Non-pigmented ciliary epithelial cell (primary cell): ENCODE measurements around the gene EFS.
A peak's percentile ranks its signal among the peaks of the same experiment; 100 is the strongest.

ENCODE experiments used
- DNase-seq: peaks from one replicate; pipeline ENCODE4 v3.0.0-alpha.2; 2010; ENCODE audit warnings: low read depth

The EFS gene

DNA sequence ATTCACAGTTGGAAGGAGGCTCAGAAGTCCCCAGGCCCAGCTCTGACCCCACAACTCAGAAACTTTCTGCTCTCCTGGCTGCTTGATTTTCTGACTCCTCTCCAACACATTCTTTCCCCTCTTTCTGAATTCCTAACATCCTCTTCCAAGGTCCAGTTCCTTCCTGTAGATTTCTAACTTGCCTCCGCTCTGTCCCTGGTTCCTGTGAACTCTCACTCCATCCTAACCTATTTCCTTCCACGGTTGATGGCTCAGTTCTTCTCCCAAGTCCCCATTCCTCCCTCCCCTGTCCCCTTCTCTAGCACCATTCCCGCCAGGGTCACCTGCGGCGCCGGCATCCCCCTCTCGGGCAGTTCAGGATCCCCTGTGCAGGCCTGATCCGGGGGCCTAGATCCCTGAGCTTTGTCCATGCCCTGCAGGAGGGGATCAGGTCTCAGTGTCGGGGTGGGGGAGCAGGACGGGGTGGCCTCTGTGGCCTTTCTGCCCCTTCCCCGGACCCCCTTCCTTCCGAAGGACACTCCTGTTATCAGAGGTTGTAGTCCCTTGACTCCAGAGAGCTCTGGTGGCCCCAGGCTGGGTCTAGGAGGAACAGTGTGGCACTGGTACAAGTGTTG lies 6.3 kb downstream of the EFS start:
- no peak for DNase-seq

DNA sequence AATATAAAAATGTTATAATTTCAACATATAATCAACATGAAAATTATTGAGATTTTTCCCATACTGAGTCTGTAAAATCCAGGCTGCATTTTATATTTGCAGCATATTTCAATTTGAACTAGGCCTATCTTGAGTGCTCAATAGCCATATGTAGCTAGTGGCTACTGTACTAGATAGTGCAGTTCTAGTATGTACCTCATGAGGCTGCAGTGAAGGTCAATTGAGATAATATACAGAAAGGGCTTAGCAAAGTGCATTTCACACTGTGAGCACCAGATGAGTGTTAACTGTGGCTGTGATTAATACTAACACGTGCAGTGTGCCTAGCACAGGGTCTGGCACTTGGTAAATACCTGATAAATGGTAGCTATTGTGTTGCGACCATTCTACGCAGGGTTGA lies 6.9 kb downstream of the EFS start:
- DNase-seq: no peak

DNA sequence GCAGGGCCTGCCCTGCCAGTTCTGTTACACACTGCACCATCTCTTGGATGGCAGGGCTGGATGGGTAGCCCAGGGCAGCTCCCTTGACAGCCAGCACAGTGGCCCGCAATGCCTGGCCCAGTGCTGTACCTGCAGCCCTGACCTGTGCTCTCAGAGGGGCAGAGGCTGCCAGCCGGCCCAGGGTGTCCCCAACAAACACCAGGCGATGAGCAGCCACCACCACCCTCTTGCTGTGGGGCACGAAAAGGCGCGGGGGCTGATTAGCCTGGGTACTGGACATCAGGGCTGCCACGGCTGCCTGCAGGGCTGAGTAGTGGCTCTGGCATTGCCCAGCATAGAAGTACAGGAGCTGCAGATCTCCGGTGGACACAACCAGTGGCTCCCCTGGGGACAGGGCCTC lies 7.7 kb downstream of the EFS start:
- no peak for DNase-seq

DNA sequence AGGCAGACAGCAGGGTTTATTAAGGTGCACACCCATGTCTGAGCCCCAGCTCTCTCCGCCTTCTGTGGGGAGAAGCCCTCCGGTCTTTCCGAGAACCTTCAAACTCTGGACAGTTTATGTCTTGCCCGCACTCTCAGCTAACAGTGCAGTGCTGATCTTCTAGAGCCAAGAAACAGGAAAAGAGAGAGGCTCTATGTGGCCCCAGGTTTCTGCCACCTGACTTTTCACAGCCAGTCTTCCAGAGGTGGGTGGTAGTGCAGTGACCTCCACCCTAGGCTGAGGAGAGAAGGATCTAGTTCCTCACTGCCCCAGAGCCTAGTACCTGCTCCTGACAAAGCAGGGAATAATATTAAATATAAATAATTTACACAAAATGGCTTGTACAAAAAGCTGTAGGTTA lies 8.3 kb downstream of the EFS start:
- DNase-seq: no peak

DNA sequence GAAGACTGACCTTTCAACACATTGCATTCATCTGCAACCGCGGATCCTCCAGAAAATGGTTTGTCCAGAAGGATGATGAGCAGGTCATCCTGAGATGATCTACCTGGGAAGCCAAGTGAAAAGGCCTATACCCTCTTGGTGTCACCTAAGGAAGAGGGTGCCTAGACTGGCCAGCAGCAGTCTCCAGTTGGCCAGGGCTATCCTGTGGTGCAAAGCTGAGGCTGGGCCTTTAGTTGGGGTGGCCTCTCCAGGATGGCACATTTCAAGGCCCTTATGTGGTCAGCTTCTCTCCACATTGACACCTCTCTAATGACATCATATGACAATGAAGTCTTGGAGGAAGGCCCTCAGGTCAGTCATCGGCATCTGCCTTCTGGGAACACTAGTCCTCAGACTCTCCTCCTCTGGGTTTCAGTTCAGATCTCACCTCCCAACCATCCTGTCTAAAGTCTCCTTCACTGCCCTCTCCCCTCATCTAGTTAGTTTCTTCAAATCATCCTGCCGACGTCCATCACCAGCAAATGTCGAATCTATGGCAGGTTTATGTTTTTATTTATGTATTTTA lies 9.0 kb downstream of the EFS start:
- DNase-seq: no peak

DNA sequence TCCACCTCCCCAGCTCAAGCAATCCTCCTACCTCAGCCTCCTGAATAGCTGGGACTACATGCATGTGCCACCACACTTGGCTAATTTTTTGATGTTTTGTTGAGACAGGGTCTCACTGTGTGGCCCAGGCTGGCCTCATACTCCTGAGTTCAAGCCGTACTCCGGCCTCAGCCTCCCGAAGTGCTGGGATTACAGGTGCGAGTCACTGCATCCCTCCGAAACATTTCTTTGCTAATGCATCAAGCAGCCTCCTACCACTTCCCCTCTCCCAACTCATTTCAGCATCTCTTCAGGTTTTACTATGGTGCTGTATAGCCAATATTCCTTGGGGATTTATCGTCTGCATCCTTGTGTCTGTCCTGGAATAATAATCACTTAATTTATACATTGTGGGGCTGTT lies 10.0 kb downstream of the EFS start:
- no peak for DNase-seq

DNA sequence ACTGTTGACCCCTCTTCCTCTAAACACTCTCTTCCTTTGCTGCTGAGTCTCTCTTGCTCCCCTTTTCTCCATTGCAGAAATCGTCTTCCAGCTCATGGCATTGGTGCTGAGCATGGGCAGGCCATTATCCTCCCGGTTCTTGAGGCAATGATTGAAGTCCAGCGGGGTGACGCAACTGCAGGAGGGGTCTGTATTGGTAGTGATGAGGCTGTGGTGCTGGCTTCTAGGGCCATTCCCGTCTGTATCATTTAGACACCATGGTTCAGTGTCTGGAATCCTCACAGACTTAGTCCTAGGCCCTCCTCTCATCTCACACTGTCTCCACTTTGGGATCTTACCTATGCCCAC lies 11.6 kb downstream of the EFS start:
- DNase-seq: no peak

DNA sequence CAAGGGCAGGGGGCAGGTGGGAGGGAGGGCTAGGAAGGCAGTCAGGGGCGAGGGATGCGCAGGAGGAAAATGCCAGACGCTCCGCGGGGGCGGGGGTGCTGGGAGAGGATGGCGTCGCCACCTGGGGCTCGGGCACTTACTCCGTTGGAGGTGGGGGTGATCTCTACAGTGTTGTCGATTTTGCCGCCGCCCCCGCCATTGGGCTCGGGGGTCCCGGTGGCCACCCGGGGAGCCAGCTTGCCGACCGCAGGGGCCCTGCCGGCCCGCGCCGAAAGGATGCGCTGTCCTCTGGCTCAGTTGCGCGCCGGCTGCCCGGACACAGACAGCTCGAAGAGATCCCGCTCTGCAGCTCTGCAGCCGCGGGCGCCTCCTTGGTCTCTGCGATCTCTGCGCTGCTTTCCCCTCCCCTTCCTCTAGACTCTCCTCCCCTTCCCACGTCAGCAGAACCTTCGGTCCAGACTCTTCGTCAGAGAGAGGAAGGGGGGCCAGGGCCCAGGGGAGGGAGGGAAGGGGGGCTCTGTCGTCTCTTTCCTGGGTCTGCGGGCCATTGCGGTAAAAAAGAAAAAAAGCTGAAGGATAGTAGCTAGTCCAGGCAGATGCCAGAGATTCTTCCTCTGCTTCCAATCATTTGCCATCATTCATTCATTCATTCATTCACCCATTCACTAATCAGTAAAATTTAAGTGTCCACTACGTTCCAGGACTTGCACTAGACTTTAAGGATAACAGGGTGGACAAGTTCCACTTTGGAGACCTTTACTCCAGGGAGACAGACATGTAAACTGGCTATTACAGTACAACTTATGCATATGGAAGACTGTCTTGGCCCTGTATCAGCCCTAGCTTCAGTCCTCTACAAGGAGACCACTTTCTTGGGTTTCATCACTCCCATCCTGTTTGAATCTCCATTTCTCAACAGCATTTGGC lies 12.2 kb downstream of the EFS start, which contains the start of gene SLC22A17:
Gene SLC22A17 (minus strand): TSS at position 382 of the 927 bp plus-strand sequence.
- peak; percentile 63 for DNase-seq

DNA sequence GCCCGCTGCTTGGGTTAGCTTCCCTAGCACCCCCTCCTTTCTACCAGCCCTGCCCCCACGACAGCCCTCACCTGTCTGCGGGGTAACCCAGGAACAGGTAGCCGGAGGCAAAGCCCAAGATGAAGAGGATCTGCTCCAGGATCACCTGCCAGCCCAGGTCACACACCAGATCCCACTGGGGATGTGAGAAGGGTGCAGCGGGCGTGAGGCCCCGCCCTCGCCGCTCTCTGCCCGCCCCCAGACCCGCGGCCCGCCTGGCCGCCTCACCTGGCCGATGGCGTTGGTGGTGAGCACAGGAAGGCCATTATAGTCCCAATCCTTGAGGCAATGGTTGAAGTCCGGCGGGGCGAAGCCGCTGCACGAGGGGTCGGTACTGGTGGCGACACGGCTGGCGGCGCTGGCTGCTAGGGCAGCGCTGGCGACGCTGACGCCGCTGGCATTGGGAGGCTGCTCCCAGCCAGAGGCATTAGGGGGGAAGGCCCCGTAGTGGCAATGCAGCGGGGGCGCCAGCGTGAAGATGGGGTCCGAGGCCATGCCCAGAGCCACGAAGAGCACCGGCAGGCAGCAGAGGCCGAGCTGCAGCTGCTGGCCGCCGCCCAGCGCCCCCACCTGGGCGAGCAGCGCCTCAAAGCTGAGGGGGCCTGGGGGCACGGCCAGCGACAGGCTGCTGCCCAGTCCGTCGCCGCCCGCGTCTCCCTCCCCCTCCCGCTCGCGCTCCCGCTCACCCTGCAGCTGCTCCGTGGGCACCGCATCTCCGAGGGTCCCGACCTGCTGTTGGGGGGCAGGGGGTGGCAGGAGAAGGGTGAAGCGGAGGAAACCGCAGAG lies 13.1 kb downstream of the EFS start:
- no peak for DNase-seq

DNA sequence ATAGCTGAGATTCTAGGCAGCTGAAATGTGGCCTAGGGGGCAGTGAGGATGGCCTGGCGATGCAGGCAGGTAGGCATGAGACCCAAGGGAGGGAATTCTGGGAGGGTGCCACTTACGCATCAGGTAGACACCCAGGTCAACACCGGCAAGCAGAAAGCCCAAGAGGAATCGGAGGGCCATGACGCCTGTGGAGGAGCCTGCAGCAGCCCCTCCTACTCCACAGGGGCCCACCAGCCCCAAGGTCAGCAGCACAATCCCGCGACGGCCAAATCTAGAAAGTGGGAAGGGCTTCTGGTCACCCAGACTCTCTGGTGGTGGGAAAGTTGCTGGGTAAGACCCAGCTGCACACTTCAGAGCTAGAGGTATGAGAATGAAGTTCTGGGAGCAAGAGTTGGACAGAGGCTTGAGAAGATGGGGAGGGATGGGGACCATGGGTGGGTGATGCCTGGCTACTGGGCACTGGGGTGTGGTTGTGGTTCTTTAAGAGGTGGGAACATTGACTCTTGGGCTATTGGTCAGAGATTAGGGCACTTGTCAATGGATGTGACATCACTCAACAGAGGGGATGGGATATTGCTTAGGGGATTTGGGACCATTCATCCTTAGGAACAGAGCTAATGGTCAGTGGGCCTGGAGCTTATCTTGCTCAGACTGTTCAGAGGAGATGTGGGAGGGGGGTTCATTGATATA lies 15.7 kb downstream of the EFS start:
- no peak for DNase-seq

DNA sequence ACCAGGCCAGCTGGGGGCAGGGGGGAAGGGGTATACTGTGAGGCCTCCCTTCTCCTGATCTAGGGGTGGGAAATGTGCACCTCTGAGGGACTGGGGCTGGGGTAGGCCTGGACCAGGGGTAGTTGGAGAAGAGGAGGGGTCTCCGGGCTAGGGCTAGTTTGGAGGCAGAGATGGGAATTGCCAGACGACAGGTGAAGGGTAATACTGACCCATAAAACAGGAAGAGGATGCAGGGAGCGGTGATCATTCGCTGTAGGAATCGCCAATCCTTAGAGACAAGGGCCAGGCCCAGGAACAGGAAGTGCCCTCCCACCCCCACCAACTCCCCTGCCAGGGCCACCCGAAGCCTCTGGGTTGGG lies 16.7 kb downstream of the EFS start:
- DNase-seq: no peak

DNA sequence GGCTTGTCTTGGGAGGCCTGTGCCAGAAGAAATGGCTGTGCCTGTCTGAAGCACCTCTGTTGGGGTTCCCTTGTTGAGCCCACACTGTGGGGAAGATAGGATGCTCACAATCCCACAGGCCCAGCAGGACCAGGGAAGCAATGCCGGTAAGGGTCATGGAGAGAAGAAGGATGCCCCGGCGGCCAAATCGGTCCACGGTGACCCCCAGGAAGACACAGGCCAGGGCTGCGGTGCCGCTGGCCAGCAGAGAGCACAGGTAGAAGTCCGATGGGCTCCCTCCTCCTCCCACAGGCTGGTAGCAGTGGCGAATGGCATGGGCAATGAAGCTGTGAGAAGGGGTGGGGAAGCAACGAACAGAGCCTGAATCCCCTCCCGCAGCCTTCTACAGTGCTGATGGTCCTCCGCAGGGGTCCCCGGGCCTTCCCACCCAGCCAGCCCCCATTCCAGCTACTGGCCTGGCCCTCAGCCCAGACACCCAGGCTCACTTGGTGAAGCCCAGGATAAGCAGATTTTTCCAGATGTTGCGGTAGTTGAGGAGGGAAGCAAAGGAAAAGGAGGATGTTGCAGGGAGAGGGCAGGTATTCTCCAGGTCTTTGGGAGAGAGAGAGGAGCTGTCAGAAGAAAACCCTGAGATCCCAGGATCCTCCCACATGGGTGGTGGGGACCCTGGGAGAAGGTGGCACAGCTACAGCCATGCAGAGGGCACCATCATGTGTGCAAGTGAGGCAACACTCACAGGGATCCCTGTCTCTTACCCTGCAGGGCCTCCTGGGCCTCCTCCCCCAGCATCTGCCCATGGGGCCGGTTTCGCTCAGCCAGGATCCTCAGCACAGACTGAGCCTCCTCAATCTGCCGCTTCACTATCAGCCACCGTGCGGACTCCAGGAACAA lies 17.3 kb downstream of the EFS start:
- DNase-seq: no peak

DNA sequence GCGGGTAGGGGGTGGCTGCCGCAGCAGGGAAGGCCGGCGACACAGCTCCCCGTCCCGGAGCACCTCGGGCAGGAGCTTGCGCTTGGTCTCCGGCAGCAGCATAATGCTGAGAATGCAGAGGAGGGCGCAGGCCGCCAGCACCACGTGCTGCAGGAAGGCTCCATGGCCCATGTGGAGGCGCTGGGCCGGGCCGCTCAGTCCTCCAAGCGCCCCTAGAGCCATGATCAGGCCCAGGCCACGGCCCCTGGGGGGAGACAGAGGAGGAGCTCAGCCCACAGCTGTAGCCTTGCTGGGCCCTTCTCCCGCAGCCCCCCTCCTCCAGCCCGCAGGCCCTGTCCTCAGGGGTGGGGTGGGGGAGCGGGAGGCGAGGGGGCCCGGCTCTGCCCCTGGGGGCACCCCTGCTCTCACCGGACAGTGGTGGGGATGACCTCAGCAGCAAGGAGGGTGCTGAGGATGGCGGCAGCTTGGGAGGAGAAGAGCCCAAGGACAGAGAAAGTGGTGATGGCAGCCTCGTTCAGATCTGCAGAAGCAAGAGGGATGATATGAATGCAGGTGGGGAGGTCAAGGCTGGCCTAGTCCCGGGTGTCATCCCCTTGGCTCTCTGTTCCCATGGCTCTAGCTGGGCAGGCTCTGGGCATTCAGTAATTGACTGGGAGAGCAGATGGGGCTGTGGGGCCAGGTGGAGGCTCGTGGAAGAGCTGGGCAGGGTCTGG lies 18.1 kb downstream of the EFS start:
- no peak for DNase-seq

DNA sequence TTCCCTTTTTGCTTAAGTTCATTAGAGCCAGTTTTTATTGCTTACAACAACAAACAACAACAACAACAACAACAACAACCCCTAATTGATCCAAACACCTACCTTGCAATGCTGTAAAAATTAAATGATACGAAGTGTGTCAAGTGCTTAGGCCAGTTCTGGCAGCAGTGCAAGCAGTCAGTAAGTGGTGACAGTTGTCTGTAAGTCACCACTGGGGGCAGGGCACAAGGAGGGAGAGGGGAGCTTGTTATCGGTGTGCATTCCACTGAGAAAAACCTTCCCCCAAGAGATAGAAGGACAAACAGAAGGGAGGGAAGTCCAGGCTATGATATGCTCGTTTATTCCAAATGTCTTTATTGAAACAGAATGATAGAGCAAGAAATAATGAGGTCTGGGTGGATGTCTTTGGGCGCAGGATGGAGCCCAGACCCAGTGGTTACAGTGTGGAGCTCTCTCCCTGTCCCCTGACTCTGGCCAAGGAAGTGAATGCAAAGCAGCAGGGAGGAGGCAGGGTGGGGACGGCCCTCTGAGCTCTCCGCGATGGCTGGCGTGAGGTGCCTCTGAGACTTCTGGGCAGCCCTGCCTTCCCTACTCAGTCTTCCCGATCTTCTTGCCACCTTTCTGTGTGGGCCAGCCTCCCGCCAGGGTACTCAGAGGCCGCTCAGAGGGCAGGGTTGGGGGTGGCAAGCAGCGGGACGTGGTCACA lies 18.8 kb downstream of the EFS start:
- DNase-seq: no peak

DNA sequence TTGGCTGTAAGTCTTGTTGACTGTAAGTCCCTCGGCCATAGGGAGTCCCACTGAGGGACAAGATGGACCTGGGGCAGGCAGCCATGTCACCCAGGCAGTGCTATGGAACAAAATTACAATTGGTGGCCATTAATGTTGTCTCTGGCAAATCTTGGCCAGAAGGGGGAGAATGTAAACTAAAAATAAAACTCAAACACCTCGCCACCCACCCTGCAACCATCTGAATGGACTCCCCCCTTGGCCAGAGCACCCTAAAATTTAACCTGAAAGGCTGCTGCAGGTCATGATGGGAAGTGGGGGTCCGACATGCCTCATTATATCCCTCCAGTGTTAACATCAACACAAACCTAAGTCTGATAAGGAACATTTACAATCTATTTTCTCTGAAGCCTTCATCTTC lies 20.5 kb downstream of the EFS start:
- no peak for DNase-seq

DNA sequence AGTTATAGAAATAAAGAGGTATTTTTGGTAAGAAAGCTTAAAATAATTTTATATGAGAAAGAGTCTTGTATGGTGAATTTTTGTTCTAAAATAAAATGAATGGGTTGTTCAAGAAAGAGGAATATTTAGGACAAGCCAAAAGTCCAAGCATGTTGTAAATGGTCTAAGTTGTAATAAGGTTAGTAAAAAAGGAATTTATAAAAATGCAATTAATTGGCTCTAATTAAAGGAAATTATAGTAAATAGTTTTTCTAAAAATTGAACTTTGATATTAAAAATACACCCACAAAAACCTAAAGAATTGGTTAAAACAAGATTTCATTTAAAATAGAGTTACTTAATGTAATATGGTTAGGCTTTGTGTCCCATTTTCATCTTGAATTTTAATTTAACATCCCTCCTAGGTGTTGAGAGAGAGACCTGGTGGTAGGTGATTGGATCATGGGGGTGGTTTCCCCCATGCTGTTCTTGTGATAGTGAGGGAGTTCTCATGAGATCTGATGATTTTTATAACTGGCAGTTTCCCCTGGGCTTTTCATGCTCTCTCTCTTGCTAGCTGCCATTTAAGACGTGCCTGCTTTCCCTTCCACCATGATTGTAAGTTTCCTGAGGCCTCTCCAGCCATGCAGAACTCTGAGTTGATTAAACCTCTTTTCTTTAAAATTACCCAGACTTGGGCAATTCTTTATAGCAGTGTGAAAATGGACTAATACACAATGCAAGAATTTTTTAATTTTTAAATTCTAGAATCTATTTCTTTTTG lies 25.3 kb downstream of the EFS start:
- DNase-seq: no peak

DNA sequence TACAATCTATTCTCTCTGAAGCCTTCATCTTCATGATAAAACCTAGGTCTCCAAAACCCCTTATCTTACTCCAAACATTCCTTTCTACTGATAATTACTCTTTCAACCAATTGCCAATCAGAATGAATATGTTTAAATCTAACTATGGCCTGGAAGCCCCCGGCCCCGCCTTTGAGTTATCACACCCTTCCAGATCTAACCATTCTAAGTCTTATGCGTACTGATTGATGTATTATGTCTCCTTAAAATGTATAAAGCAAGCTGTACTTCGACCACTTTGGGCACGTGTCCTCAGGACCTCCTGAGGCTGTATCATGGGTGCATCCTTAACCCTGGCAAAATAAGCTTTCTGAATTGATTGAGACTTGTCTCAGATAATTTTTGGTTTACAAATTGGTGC lies 29.3 kb downstream of the EFS start:
- no peak for DNase-seq

DNA sequence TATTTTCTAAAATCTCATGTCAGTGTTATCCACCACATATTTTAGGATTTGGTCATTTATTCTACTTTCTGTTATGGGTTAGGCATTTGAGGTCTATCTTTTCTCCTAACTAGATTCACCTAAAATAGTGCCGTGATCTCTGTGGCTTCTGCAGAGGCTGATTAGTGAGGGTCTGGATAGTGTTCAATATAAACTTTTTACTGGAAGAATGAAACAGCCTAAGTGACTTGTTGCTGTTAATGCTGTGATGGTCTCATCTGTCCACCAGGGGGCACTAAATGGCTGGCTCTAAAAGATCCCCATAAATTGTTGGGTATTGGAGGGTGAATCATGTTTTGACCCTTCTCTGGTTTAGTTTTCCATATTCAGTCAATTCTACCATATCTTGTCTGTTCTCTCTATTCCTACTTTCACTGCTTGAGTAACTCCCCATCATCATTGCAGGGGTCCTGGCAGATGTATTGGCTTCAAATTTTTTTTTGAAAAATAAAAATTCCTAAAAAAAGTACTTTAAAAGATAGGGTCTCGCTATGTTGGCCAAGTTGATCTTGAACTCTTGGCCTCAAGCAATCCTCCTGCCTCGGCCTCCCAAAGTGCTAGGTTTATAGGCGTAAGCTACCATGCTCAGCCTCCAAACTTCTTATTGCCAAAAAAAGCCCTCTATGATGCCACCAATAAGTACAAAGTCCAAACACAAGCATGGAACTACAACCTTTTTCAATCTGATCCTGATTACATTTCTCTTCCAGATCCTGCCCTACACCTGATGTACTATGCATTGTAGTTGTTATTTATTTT lies 36.8 kb downstream of the EFS start:
- no peak for DNase-seq
